HG03571 (cell line): ENCODE results near the gene ZFP36L2.

ENCODE experiments used
- ATAC-seq: cut with Tn5 transposase; IDR thresholded peaks from one replicate; pipeline ENCODE4 v1.9.1; 2021; ENCODE audit not compliant: unreplicated experiment

Gene ZFP36L2

GRCh38 chr2:43188561-43189386 is 37.6 kb downstream of the ZFP36L2 start:
- ATAC-seq, result no peak

- ATAC-seq, result no peak
Measured at GRCh38 chr2:43186679-43187374, 39.6 kb downstream of the ZFP36L2 start.

- no peak for ATAC-seq
Measured at GRCh38 chr2:43186321-43186678, 40.1 kb downstream of the ZFP36L2 start.

GRCh38 chr2:43185146-43185545 is 41.3 kb downstream of the ZFP36L2 start:
- no peak for ATAC-seq

- no peak for ATAC-seq
Measured at GRCh38 chr2:43184339-43184895, 42.0 kb downstream of the ZFP36L2 start.

- no peak for ATAC-seq
Measured at GRCh38 chr2:43183743-43184142, 42.7 kb downstream of the ZFP36L2 start.

- ATAC-seq, result no peak
Measured at GRCh38 chr2:43180897-43181296, 45.5 kb downstream of the ZFP36L2 start.

GRCh38 chr2:43179942-43180341 is 46.5 kb downstream of the ZFP36L2 start:
- no peak for ATAC-seq

- no peak for ATAC-seq
Measured at GRCh38 chr2:43178602-43179542, 47.5 kb downstream of the ZFP36L2 start.

- no peak for ATAC-seq
Measured at GRCh38 chr2:43178055-43178598, 48.3 kb downstream of the ZFP36L2 start.

- no peak for ATAC-seq
Measured at GRCh38 chr2:43176449-43176848, 50.0 kb downstream of the ZFP36L2 start.

- ATAC-seq, result no peak
Measured at GRCh38 chr2:43175876-43176275, 50.5 kb downstream of the ZFP36L2 start.

GRCh38 chr2:43175020-43175441 is 51.4 kb downstream of the ZFP36L2 start:
- no peak for ATAC-seq

- peak; percentile 81 for ATAC-seq
Measured at GRCh38 chr2:43174368-43174916, 52.0 kb downstream of the ZFP36L2 start.
